Gastrocnemius medialis (tissue), 4 donors: ENCODE measurements around the gene EDNRB.

Source experiments
- CTCF ChIP-seq, 5 experiments: fragments of 450-650 bp in 3 of 5; fragments of 200-600 bp in 2 of 5; sonication (generic) in 2 of 5; IDR thresholded peaks in 4 of 5; conservative IDR thresholded peaks in 1 of 5; 1 replicate in 4 of 5; 2 replicates in 1 of 5; pipeline ENCODE4 v1.5.1; 2016 to 2019; ENCODE audit warnings: antibody characterized with exemption in 5 of 5, mild to moderate bottlenecking in 3 of 5, moderate library complexity in 3 of 5
- POLR2A ChIP-seq, 2 donors: fragments of 450-650 bp; IDR thresholded peaks; one replicate each; pipeline ENCODE4 v1.6.1; 2017; ENCODE audit warnings: antibody characterized with exemption in 2 of 2, mild to moderate bottlenecking in 2 of 2, moderate library complexity in 2 of 2

GRCh38 chr13:77868717-77869116 lies 49.9 kb downstream of the EDNRB start:
- no peak for TF ChIP-seq CTCF (IDR thresholded peaks at IDR 0.05 in 4 of 5, conservative IDR thresholded peaks at IDR 0.05 in 1 of 5)
- no peak for TF ChIP-seq POLR2A (IDR thresholded peaks at IDR 0.05)
